NCI-H510A treated with DMSO at 0.1 percent for 48 hours (cell line): Measurements from ENCODE around the gene UBE2Q1.
A peak's percentile ranks its signal among the peaks of the same experiment; 100 is the strongest.

ENCODE experiments used
- DNase-seq: peaks from one replicate; lab custom pipeline; 2025; lab: John Stamatoyannopoulos, UW

The UBE2Q1 gene

GRCh38 chr1:154577346-154578057 lies 19.0 kb upstream of the UBE2Q1 start:
- no peak for DNase-seq

GRCh38 chr1:154575951-154576566 lies 17.6 kb upstream of the UBE2Q1 start:
- DNase-seq: no peak

- no peak for DNase-seq
These were observed 16.9 kb upstream of the UBE2Q1 start for GRCh38 chr1:154575147-154575927.

GRCh38 chr1:154574716-154575115 lies 16.3 kb upstream of the UBE2Q1 start:
- DNase-seq: peak; percentile 63

GRCh38 chr1:154573168-154573510 lies 14.7 kb upstream of the UBE2Q1 start:
- no peak for DNase-seq

GRCh38 chr1:154572468-154573167 lies 14.2 kb upstream of the UBE2Q1 start:
- DNase-seq: no peak

GRCh38 chr1:154571964-154572288 lies 13.5 kb upstream of the UBE2Q1 start:
- DNase-seq: no peak

- no peak for DNase-seq
These were observed 12.9 kb upstream of the UBE2Q1 start for GRCh38 chr1:154571244-154571963.

GRCh38 chr1:154568157-154568815 lies 9.8 kb upstream of the UBE2Q1 start:
- DNase-seq: no peak

GRCh38 chr1:154567386-154568156 lies 9.1 kb upstream of the UBE2Q1 start, which contains the start of gene CHRNB2:
Gene CHRNB2, plus strand, starts transcription at chr1:154567778. Its CDS starts 267 bp downstream, at chr1:154568045.
- peak; percentile 83 for DNase-seq

- no peak for DNase-seq
These were observed 7.4 kb upstream of the UBE2Q1 start for GRCh38 chr1:154565876-154566275.

- DNase-seq: peak; percentile 89
These were observed 1.1 kb upstream of the UBE2Q1 start for GRCh38 chr1:154559466-154560044.

- peak; percentile 93 for DNase-seq
These were observed 431 bp upstream of the UBE2Q1 start for GRCh38 chr1:154558720-154559465.

- no peak for DNase-seq
These were observed 1.1 kb downstream of the UBE2Q1 start for GRCh38 chr1:154557248-154557938.

- no peak for DNase-seq
These were observed 2.0 kb downstream of the UBE2Q1 start for GRCh38 chr1:154556422-154556821.

- DNase-seq: no peak
These were observed 5.1 kb downstream of the UBE2Q1 start for GRCh38 chr1:154553056-154554030.

- DNase-seq: no peak
These were observed 6.4 kb downstream of the UBE2Q1 start for GRCh38 chr1:154552036-154552435.

GRCh38 chr1:154551474-154551873 lies 7.0 kb downstream of the UBE2Q1 start:
- no peak for DNase-seq
